HepG2 (cell line): ENCODE results near the gene ZNF732.

Experiments used
- CCAR2 ChIP-seq: fragments of 200-400 bp; formaldehyde crosslinking; optimal IDR thresholded peaks from 2 replicates; pipeline ENCODE3; 2018; ENCODE audit warnings: low read depth, mild to moderate bottlenecking, low read length, moderate library complexity
- CEBPB ChIP-seq: IDR thresholded peaks from 2 replicates; pipeline ENCODE4 v1.6.1; 2011; ENCODE audit warnings: low read depth, low read length, improper control_type of control experiment, borderline replicate concordance
- IRF2 ChIP-seq: IDR thresholded peaks from 2 replicates; pipeline ENCODE4 v1.6.1; 2018; ENCODE audit warnings: missing genetic modification reagents, missing compliant biosample characterization
- KAT7 ChIP-seq: IDR thresholded peaks from 2 replicates; pipeline ENCODE4 v1.6.1; 2018; ENCODE audit warnings: borderline replicate concordance, missing compliant biosample characterization
- KLF13 ChIP-seq: sonication (generic); formaldehyde crosslinking; IDR thresholded peaks from 2 replicates; pipeline ENCODE4 v1.4.0; 2020; ENCODE audit warnings: mild to moderate bottlenecking, missing genetic modification reagents
- NR2C2 ChIP-seq: sonication (generic); formaldehyde crosslinking; IDR thresholded peaks from 2 replicates; pipeline ENCODE4 v1.4.0; 2020; ENCODE audit warnings: missing genetic modification reagents, mild to moderate bottlenecking, moderate library complexity, borderline replicate concordance
- RNF2 ChIP-seq: fragments of 450-650 bp; conservative IDR thresholded peaks from 2 replicates; pipeline ENCODE4 v1.6.1; 2016; ENCODE audit warnings: low read depth
- TCF7L2 ChIP-seq: IDR thresholded peaks from 2 replicates; pipeline ENCODE4 v1.6.1; 2011; ENCODE audit warnings: mild to moderate bottlenecking, low read depth, low read length, moderate library complexity
- XRCC5 ChIP-seq: fragments of 200-400 bp; formaldehyde crosslinking; optimal IDR thresholded peaks from 2 replicates; pipeline ENCODE3; 2017; ENCODE audit warnings: mild to moderate bottlenecking, low read length
- TF ChIP-seq, protein P1 (sequence below): sonication (generic); formaldehyde crosslinking; IDR thresholded peaks from 2 replicates; pipeline ENCODE4 v1.5.0; 2020; ENCODE audit warnings: mild to moderate bottlenecking, missing genetic modification reagents, moderate library complexity

- TF ChIP-seq KAT7 (CRISPR knock-in tag): no peak
- TF ChIP-seq, protein P1, sequence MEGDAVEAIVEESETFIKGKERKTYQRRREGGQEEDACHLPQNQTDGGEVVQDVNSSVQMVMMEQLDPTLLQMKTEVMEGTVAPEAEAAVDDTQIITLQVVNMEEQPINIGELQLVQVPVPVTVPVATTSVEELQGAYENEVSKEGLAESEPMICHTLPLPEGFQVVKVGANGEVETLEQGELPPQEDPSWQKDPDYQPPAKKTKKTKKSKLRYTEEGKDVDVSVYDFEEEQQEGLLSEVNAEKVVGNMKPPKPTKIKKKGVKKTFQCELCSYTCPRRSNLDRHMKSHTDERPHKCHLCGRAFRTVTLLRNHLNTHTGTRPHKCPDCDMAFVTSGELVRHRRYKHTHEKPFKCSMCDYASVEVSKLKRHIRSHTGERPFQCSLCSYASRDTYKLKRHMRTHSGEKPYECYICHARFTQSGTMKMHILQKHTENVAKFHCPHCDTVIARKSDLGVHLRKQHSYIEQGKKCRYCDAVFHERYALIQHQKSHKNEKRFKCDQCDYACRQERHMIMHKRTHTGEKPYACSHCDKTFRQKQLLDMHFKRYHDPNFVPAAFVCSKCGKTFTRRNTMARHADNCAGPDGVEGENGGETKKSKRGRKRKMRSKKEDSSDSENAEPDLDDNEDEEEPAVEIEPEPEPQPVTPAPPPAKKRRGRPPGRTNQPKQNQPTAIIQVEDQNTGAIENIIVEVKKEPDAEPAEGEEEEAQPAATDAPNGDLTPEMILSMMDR: no peak
- TF ChIP-seq NR2C2: no peak
- no peak for TF ChIP-seq CCAR2
- TF ChIP-seq XRCC5: no peak
- TF ChIP-seq TCF7L2: no peak
- no peak for TF ChIP-seq RNF2
- TF ChIP-seq KLF13 (CRISPR knock-in tag): no peak
- TF ChIP-seq CEBPB: no peak
- TF ChIP-seq IRF2 (CRISPR knock-in tag): no peak
These were observed 71.1 kb downstream of the ZNF732 start for GRCh38 chr4:234178-234577.
